ENCODE measurements around the gene IGLL5.

IGLL5 gene

DNA sequence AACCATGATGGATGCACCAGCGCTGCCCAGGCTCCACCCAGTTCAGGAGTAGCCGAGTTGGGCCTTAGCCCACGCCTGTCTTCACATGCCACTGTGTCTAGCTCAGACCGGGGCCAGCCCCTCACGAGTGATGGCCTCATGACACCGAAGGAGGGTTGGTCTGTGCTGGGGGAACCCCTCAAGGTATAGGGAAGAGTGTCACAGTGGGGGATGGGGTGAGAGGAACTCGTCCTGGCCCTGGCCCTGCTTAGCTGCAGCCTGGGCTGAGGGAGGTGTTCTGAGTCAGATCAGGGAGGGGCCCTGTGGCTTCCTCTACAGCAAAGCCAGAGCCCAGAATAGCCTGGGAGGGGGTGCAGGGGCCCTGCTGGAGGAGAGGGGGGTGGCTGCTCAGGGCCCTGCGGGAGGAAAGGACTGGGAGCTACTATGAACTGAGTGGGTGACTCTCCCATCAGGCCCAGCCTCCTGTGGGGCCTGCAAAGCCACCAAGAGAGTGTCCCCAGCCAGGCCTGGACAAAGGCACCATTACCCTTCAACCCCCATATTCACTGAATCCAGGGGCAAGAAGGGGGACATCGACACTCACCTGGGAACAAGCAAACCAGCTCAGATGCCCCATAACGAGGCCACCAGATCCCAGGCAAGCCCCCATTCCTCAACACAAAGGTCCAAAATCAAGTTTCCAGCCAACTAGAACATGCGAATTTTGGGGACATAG, 41.2 kb downstream of the IGLL5 start:
- DNase-seq, result no peak

DNA sequence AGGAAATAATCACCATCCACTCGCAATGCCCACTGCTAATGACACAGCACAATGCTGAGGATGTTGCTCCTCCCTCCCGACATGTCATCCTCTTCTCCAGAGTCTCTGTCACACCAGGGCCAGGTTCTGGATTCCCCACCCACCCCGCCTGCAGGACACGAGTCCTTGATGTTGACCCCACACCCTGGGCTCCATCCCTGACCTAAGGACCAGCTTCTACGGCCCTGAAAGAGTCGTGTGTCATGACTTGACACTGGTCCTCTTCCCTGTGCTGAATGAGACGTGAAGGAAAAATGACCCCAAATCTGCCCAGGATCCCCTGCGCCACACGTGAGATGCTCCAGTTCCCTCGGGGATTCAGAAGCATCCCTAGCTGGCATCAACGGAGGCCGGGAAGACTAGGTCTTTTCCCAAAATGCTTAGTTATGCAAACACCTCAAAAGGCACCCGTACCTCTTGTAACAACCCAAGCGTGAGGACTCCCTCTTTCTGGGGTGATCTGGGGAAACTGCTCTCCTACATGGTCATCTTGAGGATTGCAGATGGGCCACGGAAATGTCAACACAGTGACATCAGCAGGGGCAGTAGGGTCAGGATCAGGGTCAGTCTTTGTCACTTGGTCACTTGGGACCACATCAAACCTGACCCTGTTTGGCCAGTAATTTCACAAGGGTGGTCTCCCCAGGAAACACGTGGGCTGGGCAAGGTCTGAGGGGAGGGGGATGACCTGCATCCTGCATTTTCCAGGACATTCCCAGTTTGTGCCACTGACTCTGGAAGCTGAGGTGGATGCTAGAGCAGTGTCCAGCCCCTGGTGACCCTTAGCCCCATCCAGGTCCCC, 42.0 kb downstream of the IGLL5 start:
- no peak for DNase-seq

DNA sequence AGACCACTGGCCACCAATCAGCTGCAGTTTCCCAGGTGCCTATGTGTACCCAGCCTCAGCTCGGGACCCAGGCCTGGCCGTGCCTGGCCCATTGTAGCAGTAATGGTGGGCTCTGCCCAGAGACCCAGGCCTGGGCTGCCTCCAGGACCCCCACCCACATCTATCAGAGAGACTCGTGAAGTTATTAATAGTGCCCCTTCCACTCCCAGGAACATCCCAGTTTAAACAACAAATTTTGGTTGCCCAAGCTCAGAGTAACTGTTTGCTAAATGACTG, 42.5 kb downstream of the IGLL5 start:
- DNase-seq, result no peak

DNA sequence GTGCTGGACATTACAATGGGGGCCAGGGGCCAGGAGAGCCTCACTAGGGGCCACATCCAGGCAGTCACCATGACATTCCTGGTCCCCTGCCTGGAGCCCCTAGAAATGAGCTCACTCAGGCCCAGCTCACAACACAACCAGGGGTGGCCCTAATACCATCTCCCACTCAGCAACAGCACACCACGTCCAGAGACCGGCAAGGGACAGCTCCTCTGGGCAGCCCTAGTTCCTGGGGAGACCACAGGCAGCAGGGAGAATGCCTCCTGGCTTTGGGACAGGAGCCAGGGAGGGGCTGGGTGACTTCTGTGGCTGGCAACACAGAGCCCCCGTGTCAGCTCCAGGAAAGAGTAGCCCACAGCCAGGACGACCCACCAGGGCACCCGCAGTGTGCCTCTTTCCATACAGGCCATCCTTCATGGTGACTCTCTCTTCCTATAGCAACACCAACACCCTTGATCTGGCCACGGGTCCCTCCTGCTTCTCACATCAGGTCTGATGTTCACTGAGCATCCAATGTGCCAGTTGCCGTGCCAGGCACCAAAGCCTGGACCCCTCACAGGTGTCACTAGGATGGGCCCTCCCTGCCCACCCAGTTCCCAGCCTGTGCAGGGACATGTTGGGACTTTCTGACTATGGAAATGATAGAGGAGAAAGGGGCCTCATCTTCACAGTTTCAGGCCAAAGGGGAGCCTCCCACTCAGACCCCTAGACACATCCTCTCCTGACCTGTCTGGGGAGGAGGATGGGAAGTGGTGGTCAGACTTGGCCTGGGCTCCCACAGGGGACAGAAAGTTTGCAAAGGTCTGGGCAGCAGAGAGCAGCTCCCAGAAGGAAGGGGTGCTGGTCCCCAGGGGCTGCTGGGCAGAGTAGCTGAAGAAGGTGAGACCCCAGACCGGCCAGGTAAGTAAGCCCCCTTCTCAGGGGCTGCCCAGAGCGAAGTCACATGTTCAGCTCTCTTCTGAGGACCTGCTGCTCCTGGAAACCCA, 43.2 kb downstream of the IGLL5 start:
- DNase-seq, result no peak

DNA sequence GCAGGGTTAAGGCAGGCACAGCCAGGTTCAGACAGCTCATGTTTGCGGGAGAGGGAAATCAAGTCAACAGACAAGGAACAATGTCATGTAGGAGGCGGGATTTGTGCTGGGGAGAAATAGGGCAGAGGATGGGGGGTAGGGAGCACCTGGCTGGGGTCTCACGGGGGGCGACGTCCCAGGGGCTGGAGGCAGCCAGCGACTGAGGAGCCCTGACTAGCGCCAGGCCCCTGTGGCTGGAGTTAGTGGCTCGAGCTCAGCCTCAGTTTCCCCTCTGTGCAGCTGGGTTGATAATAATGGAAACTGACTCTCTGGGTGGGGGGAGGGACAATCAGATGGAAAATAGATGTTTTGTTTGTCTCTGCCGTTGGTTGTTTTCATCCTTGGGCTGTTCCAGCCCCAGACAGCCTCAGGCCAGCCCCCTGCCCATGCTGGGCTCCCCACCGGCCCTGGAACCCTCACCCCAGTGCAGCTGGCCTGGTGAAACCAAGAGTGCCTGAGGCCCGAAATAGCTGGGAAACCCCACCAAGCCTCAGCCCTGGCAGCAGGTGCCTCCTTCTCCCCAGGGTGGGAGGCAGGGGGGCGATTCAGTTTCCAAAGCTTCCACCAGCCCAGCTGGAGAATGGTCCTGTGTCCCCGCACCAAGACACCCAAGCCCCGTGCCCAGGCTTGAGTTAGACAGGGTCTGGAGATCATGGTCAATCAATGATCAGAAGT, 44.1 kb downstream of the IGLL5 start:
- no peak for DNase-seq

DNA sequence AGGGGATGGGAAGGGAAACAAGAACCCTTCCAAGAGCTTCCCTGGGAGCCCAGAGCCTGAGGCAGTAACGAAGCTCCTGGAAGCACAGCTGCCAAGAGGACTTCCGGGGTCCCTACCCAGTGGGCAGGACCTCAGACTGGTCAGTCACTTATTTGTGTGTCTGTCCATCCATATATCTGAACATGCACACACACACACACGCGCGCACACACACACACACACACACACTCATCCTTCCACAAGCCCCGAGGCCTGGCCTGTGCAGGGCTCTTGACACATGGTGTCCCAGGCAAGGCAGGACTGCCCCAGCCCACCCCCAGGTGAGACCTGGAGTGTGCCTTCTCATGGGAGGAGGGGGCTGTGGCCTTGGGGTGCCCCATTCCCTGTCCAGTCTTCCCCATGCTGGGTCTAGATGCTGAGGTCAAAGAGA, 44.9 kb downstream of the IGLL5 start:
- no peak for DNase-seq

DNA sequence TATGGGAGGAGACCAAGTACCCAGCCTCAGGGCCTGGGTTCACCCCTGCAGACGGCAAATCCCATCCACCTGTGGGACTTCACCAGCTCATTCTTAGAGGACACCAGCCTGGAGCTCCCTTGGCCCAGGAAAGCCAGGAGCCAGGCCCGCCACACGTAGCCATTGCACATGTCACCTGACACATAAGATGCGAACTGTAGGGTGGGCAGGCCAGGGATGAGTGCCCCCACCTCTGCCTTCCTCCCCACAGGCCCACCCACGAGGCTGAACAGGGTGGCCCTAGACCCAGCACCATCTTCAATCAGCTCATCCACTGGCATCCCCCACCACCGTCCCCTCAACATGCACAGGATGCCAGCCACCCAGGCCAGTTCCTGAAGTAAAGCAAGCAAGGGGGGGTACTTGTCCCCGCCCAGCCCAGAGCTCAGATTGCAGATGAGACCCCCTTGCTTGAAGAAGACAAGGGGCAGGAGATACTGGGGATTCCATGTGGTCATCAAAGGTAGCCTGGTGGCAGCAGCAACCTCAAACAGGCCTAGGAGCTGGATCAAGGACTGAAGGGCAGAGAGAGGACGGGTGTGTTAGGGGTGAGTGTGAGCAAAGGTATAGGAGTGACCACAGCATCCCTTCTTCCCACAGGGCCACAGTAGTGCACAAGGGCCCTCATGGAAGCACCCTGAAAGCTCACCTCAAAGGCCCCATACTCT, 45.6 kb downstream of the IGLL5 start:
- DNase-seq, result no peak

DNA sequence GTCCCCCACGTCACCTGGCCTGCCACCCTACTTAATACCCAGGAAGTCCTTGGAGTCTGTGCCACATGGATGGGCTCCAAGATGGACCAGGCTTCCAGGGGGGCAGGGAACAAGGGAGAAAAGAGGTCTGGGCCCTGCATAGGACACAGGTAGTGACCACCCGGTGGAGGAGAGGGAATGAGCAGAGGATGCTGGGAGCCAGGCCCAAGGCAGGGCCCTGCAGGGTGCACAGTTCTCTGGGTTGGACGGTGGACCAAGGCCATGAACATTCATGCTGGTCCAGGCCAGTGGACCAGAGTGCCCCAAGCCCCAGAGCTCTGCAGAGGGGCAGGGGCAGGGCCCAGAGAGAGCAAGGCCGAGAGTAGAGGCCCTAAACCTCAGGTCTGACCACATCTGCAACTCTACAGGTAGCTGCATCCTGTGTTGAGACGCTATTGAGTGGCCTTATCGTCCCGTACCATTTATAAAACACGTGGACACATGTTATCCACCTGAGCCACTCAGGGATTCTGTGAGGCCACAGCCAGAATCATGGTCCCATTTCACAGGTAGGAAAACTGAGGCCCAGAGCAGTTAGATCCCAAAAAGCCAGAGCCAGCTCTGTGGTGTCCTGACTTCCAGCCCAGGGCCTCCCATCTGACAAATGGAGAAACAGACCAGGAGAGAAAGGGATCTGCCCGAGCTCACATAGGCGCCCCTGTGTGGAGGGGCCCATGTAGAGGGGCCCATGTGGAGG, 46.4 kb downstream of the IGLL5 start:
- no peak for DNase-seq

DNA sequence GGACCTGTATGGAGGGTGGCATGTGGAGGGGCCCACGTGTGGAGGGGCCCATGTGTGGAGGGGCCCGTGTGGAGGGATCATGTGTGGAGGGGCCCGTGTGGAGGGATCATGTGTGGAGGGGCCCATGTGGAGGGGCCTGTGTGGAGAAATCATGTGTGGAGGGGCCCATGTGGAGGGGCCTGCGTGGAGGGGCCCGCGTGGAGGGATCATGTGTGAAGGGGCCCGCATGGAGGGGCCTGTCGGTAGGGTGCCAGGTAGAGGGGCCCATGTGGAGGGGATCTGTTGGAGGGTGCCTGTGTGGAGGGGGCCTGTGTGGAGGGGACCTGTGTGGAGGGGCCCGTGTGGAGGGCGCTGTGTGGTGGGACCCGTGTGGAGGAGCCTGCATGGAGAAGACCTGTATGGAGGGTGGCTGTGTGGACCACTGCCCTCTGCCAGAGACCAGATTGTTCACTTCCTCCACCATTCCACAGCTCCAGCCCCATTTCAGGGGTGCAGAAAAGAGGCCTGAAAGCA, 47.0 kb downstream of the IGLL5 start:
- no peak for DNase-seq

DNA sequence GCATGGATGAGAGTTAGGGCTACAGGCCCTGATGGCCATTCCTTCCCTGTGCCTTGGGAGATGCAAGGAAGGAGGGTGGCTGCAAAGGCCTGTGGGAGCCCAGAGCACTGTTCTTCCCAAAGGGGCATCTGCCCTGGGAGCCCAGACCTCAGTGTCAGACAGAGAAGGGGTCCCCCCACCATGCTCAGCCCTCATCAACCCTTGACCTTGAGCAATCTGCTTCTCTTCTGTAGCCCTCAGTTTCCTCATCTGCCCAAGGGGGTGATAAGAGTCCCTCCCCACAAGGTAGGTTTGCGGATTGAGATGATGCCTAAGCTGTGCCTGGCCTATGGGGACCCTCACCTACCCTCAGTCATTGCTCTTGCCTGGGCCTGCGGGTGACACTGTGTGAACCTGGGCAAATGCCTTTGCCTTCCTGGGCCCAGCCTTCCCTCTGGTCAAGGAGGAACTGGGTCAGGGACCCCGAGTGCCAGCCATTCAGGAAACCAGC, 47.5 kb downstream of the IGLL5 start:
- DNase-seq, result no peak

DNA sequence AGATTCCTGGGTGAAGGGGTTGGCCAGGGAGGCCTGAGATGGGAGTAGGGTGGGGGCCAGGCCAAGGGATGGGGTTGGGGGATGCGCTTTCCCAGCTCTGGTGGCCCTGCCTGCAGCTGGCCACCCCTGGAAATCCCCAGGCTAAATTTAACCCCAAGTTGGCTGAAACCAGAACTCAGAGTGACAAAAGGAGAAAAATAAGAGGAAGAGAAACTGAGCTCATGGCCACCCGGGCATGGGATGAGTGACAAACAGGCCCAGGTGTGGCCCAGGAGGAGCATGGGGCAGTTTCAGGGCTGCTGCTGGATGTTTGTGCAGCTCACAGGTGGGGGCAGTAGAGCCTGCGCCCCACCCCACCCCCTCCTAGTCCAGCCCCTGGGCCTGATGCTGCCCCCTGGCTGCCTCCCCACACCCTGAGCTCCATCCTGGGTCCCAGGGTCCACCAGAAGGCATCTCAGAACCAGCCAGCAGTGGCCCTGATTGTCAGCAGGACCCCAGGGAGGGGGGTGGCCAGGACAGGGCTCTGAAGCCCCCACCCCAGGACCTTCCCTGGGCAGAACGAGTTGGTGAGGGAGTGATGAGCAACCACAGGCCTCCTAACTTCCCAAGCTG, 48.0 kb downstream of the IGLL5 start:
- no peak for DNase-seq

DNA sequence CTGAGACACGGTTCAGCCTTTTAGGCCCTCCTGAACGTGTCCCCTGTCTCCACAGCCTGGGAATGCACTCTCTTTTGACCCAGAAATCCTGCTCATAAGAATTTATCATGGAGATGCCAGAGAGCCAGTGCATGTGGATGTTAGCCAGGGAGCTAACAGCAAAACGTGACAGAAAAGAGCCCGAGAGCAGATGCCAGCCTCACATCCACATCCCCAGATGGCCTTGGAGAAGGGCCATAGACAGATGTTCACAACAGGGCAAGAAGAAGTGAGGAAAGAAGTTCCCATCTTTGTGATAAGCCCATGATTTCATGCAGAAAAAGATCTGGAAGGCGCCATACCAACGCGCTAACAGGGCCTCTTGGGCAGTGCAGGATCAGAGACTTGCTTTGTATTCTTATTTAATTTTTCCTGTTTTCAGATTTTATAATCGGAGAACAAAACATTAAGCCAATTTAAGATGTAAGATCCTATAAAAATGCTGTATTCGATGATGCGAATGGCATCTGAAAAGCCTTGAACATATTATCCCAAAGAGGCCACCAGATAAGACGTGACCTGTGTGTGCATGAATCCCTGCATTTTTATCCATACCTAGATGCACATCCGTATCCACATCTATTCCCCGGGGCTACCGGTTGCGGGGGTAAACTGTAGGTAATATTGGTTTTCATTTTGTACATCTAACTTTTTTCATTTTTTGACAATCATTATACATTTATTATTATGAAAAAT, 48.7 kb downstream of the IGLL5 start:
- no peak for DNase-seq

DNA sequence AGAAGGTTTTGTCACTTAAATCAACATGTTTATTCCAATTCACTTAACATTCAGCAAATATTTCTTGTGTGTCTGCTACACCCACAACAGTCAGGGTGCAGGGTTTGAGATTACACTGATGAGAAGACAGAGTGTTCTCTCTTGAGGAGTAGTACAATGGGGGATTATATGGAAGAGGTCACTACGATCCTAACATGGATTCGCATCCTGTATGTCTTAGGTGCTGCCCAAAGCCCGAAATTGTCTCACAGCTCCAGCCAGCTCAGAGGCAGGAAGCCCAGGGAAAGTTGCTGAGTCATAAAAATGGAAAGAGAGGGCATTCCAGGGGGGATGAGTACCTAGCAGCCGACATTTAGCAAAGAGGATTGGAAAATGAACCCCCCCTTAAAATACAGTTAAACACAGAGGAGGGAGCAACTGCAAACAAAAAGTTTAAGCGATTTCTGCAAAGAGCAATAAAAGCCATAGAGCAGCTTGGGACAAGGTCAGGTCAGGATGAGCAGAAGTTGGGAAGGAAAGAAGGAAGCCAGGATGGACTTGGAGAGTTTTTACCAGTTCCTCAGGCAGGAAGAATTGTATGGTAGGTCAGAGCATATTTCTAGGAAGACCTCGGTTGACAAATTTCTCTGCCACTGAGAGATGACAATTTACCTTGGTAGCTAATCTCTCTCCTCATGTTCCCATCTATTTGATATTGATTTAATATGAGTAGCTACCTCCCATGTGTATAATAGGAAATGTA, 49.5 kb downstream of the IGLL5 start:
- DNase-seq, result no peak

DNA sequence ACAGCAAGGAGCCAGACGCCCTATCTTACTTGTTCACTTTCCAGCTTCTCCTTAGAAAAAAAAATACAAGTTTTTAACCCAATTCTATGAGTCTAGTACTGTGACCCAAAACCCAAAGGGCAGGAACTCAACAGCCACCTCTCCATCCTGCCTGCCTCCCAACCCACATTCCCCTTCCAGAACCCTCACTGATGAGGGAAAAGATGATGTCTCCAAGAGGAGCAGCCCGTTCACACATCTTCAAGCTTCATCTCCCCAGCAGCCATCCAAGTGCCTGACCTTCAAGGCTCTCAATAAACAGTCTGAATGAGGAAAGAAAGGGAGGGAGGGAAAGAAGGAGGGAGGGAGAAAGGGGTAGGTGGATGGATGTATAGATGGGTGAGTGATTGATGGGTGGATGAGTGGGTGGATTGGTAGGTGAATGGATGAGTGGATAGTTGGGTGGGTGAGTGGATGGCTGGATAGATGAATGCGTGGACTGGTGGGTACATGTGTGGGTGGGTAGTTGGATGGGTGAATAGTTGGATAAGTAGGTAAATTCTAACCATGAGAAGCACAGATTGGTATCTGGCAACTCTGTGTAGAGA, 50.4 kb downstream of the IGLL5 start:
- DNase-seq, result no peak

DNA sequence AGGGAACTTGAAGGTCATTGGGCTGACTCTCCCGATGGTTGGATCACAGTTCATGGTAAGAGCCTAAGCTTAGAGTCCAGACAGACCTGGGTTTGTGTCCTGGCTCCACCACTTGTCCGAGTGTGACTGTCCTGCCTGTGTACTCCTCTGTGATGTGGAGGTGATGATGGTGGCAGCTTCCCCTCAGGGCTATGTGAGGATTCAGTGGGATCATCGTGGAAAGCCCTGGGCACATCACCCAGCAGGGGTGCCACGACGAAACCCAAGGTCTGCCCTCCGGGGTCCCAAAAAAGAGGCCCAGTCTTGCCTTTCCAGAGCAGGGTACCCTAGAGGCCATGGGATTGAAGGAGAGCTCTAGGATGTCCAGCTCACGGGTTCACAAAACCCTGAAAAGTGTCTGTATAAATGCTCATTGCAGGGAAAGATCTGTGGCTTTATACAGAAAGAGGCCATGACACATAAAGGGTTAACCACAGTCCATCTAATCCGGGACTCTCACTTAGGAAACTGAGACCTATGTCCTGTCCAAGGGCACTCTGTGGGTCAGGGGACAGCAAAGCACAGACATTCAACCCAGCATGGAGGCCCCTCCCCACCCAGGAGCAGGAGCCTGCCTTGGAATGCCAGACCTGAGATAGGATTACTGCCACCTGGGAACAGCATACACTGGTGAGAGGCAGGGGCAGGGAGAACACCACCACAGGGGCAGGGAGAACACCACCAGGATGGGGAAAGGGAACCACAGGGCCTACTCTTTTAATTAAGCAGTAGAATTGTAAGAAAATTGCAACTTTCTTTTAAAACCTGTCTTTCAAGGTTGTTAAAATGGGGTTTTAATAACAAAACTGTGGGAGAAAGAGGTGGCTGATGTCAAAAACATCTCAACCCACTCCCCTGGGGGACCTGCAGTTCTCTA, 51.3 kb downstream of the IGLL5 start:
- DNase-seq, result no peak

DNA sequence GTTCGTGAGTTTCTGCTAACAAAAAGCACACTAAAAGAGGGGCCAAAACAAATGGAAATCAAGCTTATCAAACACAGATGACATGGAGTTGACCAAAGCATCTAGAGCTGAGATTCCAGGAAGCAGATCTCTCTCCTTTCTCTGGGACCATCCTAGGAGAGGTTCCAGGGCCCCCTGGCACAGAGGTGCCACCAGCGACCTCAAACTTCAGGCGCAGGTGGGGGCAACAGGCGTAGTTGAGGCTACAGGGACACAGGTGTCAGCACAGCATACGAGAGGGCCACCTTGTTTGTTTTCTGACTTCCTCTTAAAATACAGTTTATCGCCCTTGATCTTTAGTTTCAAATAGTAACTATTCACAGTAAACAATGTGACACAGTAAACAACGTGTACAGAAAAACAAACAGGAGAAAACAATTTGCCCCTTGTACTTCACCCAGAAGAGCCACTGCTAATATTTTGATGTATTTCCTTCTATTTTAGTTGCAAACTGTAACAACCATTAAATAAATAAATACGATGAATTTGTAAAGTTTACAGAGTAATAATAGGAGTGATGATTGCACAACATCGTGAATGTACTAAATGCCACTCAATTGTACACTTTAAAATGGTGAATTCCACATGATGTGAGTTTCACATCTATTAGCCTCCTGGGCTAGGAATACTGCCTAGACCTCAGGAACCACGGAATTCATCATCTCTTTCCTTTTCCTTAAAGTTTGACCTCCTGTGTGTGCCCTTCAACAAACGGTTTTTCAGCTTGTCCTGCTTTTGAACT, 52.2 kb downstream of the IGLL5 start:
- no peak for DNase-seq

All from midbrain (tissue), 1 donor.